ENCODE data around the gene TMEM80. TPM values are rescaled to one million over a fixed set of nuclear protein-coding genes. Genes with fewer than 3 reads are reported as not detected.

Gene TMEM80
- total and polyA plus RNA-seq, 2 of the 8 experiments (the other 6 are each of a cell fraction or from before 2014, with no cell fraction given): 8.0 to 16.3 TPM

DNA sequence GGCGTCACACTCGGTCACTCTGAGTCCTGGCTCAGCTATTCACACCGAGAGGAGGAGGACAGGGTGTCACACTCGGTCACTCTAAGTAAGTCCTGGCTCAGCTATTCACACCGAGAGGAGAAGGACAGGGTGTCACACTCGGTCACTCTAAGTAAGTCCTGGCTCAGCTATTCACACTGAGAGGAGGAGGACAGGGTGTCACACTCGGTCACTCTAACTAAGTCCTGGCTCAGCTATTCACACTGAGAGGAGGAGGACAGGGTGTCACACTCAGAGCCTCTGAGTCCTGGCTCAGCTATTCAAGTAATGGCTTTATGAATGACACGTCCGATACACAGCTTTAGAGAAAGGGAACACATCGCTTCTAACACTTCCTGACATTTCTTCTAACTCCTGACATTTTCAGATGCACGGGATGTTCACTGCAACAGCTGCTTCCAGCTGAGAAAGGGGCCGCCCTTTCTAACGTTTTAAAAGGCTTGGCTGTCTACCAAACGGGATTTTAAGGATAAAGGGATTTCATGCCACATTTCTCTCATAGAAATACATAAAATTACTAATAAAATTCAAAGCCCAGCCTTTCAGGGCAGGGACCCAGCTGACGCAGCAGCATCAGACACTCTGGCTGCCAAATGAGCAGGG, 30.4 kb upstream of the TMEM80 start (continued):
- TF ChIP-seq, protein P1, sequence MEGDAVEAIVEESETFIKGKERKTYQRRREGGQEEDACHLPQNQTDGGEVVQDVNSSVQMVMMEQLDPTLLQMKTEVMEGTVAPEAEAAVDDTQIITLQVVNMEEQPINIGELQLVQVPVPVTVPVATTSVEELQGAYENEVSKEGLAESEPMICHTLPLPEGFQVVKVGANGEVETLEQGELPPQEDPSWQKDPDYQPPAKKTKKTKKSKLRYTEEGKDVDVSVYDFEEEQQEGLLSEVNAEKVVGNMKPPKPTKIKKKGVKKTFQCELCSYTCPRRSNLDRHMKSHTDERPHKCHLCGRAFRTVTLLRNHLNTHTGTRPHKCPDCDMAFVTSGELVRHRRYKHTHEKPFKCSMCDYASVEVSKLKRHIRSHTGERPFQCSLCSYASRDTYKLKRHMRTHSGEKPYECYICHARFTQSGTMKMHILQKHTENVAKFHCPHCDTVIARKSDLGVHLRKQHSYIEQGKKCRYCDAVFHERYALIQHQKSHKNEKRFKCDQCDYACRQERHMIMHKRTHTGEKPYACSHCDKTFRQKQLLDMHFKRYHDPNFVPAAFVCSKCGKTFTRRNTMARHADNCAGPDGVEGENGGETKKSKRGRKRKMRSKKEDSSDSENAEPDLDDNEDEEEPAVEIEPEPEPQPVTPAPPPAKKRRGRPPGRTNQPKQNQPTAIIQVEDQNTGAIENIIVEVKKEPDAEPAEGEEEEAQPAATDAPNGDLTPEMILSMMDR (IDR thresholded peaks at IDR 0.05; ENCODE audit: control extremely low read depth in 1 of 3, insufficient read depth in 1 of 3, low read depth in 1 of 3, low read length in 3 of 3): no peak
